HCT116 (cell line): ENCODE data around the gene RPTOR. TPM values are rescaled to one million over a fixed set of nuclear protein-coding genes. Genes with fewer than 3 reads are reported as not detected.

Experiments used
- ATAC-seq: fragments of 200-7000 bp; cut with Tn5 transposase; 2 replicates; pipeline ENCODE4 v1.9.1; 2020; ENCODE audit warnings: mild to moderate bottlenecking, moderate library complexity
- BruUV-seq: library from RNA; stranded (reverse); fragments of 400-500 nt; replicated peaks from 2 replicates; lab custom pipeline; 2021; lab: Mats Ljungman, UMichigan
- CTCF ChIA-PET: fragments of 300-600 bp; sonication (Branson Sonifier 250); formaldehyde crosslinking; loops from one replicate; lab custom pipeline; 2021; ENCODE audit warnings: antibody characterized with exemption; lab: Charles Lee
- POLR2A ChIA-PET: fragments of 300-600, 350-600 bp; sonication (Branson Sonifier 250); formaldehyde crosslinking; loops from one replicate; lab custom pipeline; 2021; ENCODE audit warnings: antibody characterized with exemption; lab: Charles Lee
- RAD21 ChIA-PET, 2 experiments: fragments of 300-600 bp; sonication (Branson Sonifier 250); formaldehyde crosslinking; loops; one replicate each; lab custom pipeline; 2023; ENCODE audit warnings: low total read pairs in 2 of 2; ENCODE audit not compliant: uncharacterized antibody in 2 of 2, unreplicated experiment in 2 of 2, low non-redundant PET in 1 of 2; lab: Charles Lee
- DNase-seq: peaks from one replicate; pipeline ENCODE4 v3.0.0-alpha.2; 2010; ENCODE audit warnings: low read depth, low spot score
- H2AFZ ChIP-seq: fragments of 200-600 bp; shearing (Covaris generic), sonication (generic); 2 replicates; pipeline ENCODE4 v1.6.1; 2017; ENCODE audit warnings: low read depth, mixed run types, mixed read lengths, antibody characterized with exemption, low read length; ENCODE audit not compliant: poor library complexity, severe bottlenecking
- H3K27ac ChIP-seq: 2 replicates; pipeline ENCODE4 v1.5.1; 2012; ENCODE audit warnings: low read depth, low read length
- H3K27me3 ChIP-seq: fragments of 200-600 bp; sonication (generic); 2 replicates; pipeline ENCODE4 v1.6.1; 2016; ENCODE audit warnings: mixed run types, low read length, mixed read lengths; ENCODE audit not compliant: insufficient read depth
- H3K36me3 ChIP-seq, 2 experiments: fragments of 200-500 bp in 1 of 2; fragments of 200-600 bp in 1 of 2; sonication (Bioruptor generic) in 1 of 2; sonication (generic) in 1 of 2; 2 replicates each; pipeline versions ENCODE4 v1.5.1 to v1.6.1; 2014 to 2016; ENCODE audit warnings: low read length in 2 of 2, inconsistent platforms in 1 of 2, mixed read lengths in 1 of 2, mixed run types in 1 of 2; ENCODE audit not compliant: insufficient read depth in 2 of 2, control insufficient read depth in 1 of 2
- H3K4me1 ChIP-seq, 2 experiments: fragments of 200-600 bp in 1 of 2; sonication (generic) in 1 of 2; 2 replicates each; pipeline versions ENCODE4 v1.5.1 to v1.6.1; 2012 to 2017; ENCODE audit warnings: low read length in 2 of 2, inconsistent platforms in 1 of 2, mild to moderate bottlenecking in 1 of 2, mixed read lengths in 1 of 2, mixed run types in 1 of 2, moderate library complexity in 1 of 2; ENCODE audit not compliant: insufficient read depth in 2 of 2, control insufficient read depth in 1 of 2
- H3K4me2 ChIP-seq: fragments of 200-600 bp; sonication (generic); 2 replicates; pipeline ENCODE4 v1.6.1; 2017; ENCODE audit warnings: mixed run types, low read length, mixed read lengths
- H3K4me3 ChIP-seq, 2 experiments: fragments of 200-600 bp in 1 of 2; sonication (generic) in 1 of 2; replicated peaks in 1 of 2; 2 replicates each; pipeline ENCODE4 v1.5.1; 2011 to 2016; ENCODE audit warnings: low read length in 2 of 2, control low read depth in 1 of 2, low read depth in 1 of 2, mild to moderate bottlenecking in 1 of 2, mixed read lengths in 1 of 2, mixed run types in 1 of 2
- H3K79me2 ChIP-seq: fragments of 200-600 bp; sonication (generic); 2 replicates; pipeline ENCODE4 v1.6.1; 2017; ENCODE audit warnings: mild to moderate bottlenecking, mixed run types, low read length, moderate library complexity, mixed read lengths; ENCODE audit not compliant: insufficient read depth
- H3K9ac ChIP-seq: fragments of 200-600 bp; sonication (generic); 2 replicates; pipeline ENCODE4 v1.6.1; 2016; ENCODE audit warnings: low read length, mixed read lengths
- H3K9me2 ChIP-seq: fragments of 200-600 bp; sonication (generic), shearing (Covaris generic); 2 replicates; pipeline ENCODE4 v1.6.1; 2017; ENCODE audit warnings: mixed run types, mild to moderate bottlenecking, moderate library complexity; ENCODE audit not compliant: insufficient read depth
- H3K9me3 ChIP-seq, 2 experiments: fragments of 200-500 bp in 1 of 2; fragments of 200-600 bp in 1 of 2; sonication (Bioruptor generic) in 1 of 2; sonication (generic) in 1 of 2; 2 replicates each; pipeline ENCODE4 v1.6.1; 2014 to 2017; ENCODE audit warnings: low read length in 2 of 2, mixed read lengths in 2 of 2, inconsistent platforms in 1 of 2, low read depth in 1 of 2, mild to moderate bottlenecking in 1 of 2, mixed run types in 1 of 2, moderate library complexity in 1 of 2; ENCODE audit not compliant: control insufficient read depth in 1 of 2, insufficient read depth in 1 of 2
- H4K20me1 ChIP-seq: fragments of 200-600 bp; sonication (generic), shearing (Covaris generic); 2 replicates; pipeline ENCODE4 v1.6.1; 2017; ENCODE audit warnings: mixed run types, mild to moderate bottlenecking, moderate library complexity; ENCODE audit not compliant: insufficient read depth
- ATF3 ChIP-seq: IDR thresholded peaks from 2 replicates; pipeline ENCODE4 v1.6.1; 2012
- CBX3 ChIP-seq: IDR thresholded peaks from 2 replicates; pipeline ENCODE4 v1.6.1; 2012; ENCODE audit warnings: low read depth
- CEBPB ChIP-seq: IDR thresholded peaks from 2 replicates; pipeline ENCODE4 v1.6.1; 2012; ENCODE audit warnings: low read depth
- ELF1 ChIP-seq: IDR thresholded peaks from 2 replicates; pipeline ENCODE4 v1.6.1; 2012; ENCODE audit warnings: low read depth, borderline replicate concordance
- EZH2 ChIP-seq: fragments of 200-600 bp; sonication (generic); IDR thresholded peaks from 2 replicates; pipeline ENCODE4 v1.6.1; 2017; ENCODE audit warnings: antibody characterized with exemption, mixed run types
- FOSL1 ChIP-seq: IDR thresholded peaks from 2 replicates; pipeline ENCODE4 v1.6.1; 2012; ENCODE audit warnings: low read depth
- JUND ChIP-seq: IDR thresholded peaks from 2 replicates; pipeline ENCODE4 v1.6.1; 2012
- MAX ChIP-seq: IDR thresholded peaks from 2 replicates; pipeline ENCODE4 v1.6.1; 2012
- POLR2A ChIP-seq: IDR thresholded peaks from 2 replicates; pipeline ENCODE4 v1.7.0; 2011; ENCODE audit warnings: borderline replicate concordance; ENCODE audit not compliant: insufficient read depth, insufficient read length; ENCODE audit errors: extremely low read depth
- RAD21 ChIP-seq: IDR thresholded peaks from 2 replicates; pipeline ENCODE4 v1.6.1; 2012; ENCODE audit warnings: low read depth, mild to moderate bottlenecking
- REST ChIP-seq: IDR thresholded peaks from 2 replicates; pipeline ENCODE4 v1.6.1; 2012; ENCODE audit warnings: low read depth
- SP1 ChIP-seq: IDR thresholded peaks from 2 replicates; pipeline ENCODE4 v1.6.1; 2012; ENCODE audit warnings: low read depth
- TCF7L2 ChIP-seq: IDR thresholded peaks from 2 replicates; pipeline ENCODE4 v1.7.0; 2011; ENCODE audit warnings: borderline replicate concordance, inconsistent platforms; ENCODE audit not compliant: insufficient read depth, insufficient read length; ENCODE audit errors: extremely low read depth
- YY1 ChIP-seq: IDR thresholded peaks from 2 replicates; pipeline ENCODE4 v1.6.1; 2011; ENCODE audit warnings: low read length, low read depth, moderate library complexity, mild to moderate bottlenecking; ENCODE audit not compliant: insufficient replicate concordance; ENCODE audit errors: extremely low read depth
- ZBTB33 ChIP-seq: IDR thresholded peaks from 2 replicates; pipeline ENCODE4 v1.6.1; 2011; ENCODE audit warnings: mild to moderate bottlenecking, low read length, moderate library complexity; ENCODE audit not compliant: insufficient replicate concordance; ENCODE audit errors: extremely low read depth
- ZNF274 ChIP-seq: fragments of 200-500 bp; sonication (Bioruptor generic); IDR thresholded peaks from 2 replicates; pipeline ENCODE4 v1.6.1; 2014; ENCODE audit warnings: mild to moderate bottlenecking, low read depth, low read length, inconsistent platforms
- intact Hi-C: fragments of 100-400 bp; cut with micrococcal nuclease; formaldehyde crosslinking; loops from 2 replicates; pipeline ENCODE4 v1.10.0; 2022
- total RNA-seq: library from RNA; stranded (reverse); gene quantifications from one replicate; pipeline ENCODE4 v1.2.1, GENCODE V29; 2021; ENCODE audit not compliant: unreplicated experiment

RPTOR gene
- total RNA-seq, 1 experiment from 2014 or later: 69.5 TPM

- no peaks in the 10 kb centered on the region for H3K27me3 ChIP-seq
- POLR2A ChIA-PET: no interaction called here
- TF ChIP-seq EZH2: no peak
- no peak for TF ChIP-seq CEBPB
- TF ChIP-seq SP1: no peak
- TF ChIP-seq MAX: no peak
- TF ChIP-seq RAD21: no peak
- TF ChIP-seq ZNF274: no peak
- TF ChIP-seq POLR2A: no peak
- no peak for TF ChIP-seq REST
- TF ChIP-seq ZBTB33: no peak
- no peak for TF ChIP-seq YY1
- no peak for TF ChIP-seq ATF3
- TF ChIP-seq JUND: no peak
- TF ChIP-seq TCF7L2: no peak
- TF ChIP-seq CBX3: no peak
- TF ChIP-seq ELF1: no peak
- no peak for TF ChIP-seq FOSL1
- peaks cover 0 to 4% of the 10 kb centered on the region in 2 experiments; a peak in 1 of 4 replicates for H3K36me3 ChIP-seq
- no peak overlapping the region for H3K9ac ChIP-seq
- intact Hi-C loops: no loop called here
- no peak overlapping the region for H2AFZ ChIP-seq
- H3K9me3 ChIP-seq: no peaks in the 10 kb centered on the region
- ATAC-seq: no peak
- no TSS peak for BruUV-seq
- no peak for DNase-seq
- H4K20me1 ChIP-seq: no peaks in the 10 kb centered on the region
- no peaks in the 10 kb centered on the region for H3K79me2 ChIP-seq
- CTCF ChIA-PET: no interaction called here
- H3K4me1 ChIP-seq: peaks cover 17 to 38% of the 10 kb centered on the region in 2 experiments
- RAD21 ChIA-PET: no interaction called here
- H3K4me2 ChIP-seq: no peak overlapping the region
- no peaks in the 10 kb centered on the region for H3K9me2 ChIP-seq
- no peak overlapping the region for H3K4me3 ChIP-seq
- no peak overlapping the region for H3K27ac ChIP-seq
Observed at GRCh38 chr17:80860101-80860671, 315.5 kb downstream of the RPTOR start.
